WTC11 (cell line): ENCODE results near the gene MORC3. TPM values are rescaled to one million over a fixed set of nuclear protein-coding genes. Genes with fewer than 3 reads are reported as not detected.

Source experiments
- ATAC-seq: fragments of 200-7000 bp; cut with Tn5 transposase; 2 replicates; pipeline ENCODE4 v1.10.0; 2021; ENCODE audit warnings: mild to moderate bottlenecking, moderate library complexity
- CTCF ChIA-PET: fragments of 300-600 bp; sonication (Branson Sonifier 250); formaldehyde crosslinking; loops from one replicate; lab custom pipeline; 2021; ENCODE audit warnings: antibody characterized with exemption; lab: Charles Lee
- POLR2A ChIA-PET: fragments of 350-600 bp; sonication (Branson Sonifier 250); formaldehyde crosslinking; loops from one replicate; lab custom pipeline; 2021; ENCODE audit warnings: antibody characterized with exemption; lab: Charles Lee
- DNase-seq: peaks from one replicate; pipeline ENCODE4 v3.0.0; 2021; ENCODE audit warnings: low spot score
- H3K27ac Mint-ChIP-seq: 2 replicates; pipeline ENCODE4 v1.8.0; 2021; ENCODE audit warnings: mixed read lengths
- H3K27me3 Mint-ChIP-seq: 2 replicates; pipeline ENCODE4 v1.8.0; 2021; ENCODE audit warnings: low read depth, mild to moderate bottlenecking, moderate library complexity, mixed read lengths
- H3K36me3 Mint-ChIP-seq: 2 replicates; pipeline ENCODE4 v1.8.0; 2021; ENCODE audit warnings: mixed read lengths
- H3K4me1 Mint-ChIP-seq: 2 replicates; pipeline ENCODE4 v1.8.0; 2022; ENCODE audit warnings: mixed read lengths
- H3K4me3 Mint-ChIP-seq: 2 replicates; pipeline ENCODE4 v1.8.0; 2021; ENCODE audit warnings: mild to moderate bottlenecking, moderate library complexity, mixed read lengths
- H3K9me3 Mint-ChIP-seq: 2 replicates; pipeline ENCODE4 v1.8.0; 2021; ENCODE audit warnings: mixed read lengths
- ATF1 ChIP-seq: sonication (generic); formaldehyde crosslinking; IDR thresholded peaks from 2 replicates; pipeline ENCODE4 v1.8.1; 2023; ENCODE audit warnings: mild to moderate bottlenecking, moderate library complexity, missing genetic modification reagents
- CREM ChIP-seq: sonication (generic); formaldehyde crosslinking; IDR thresholded peaks from 2 replicates; pipeline ENCODE4 v1.8.1; 2022; ENCODE audit warnings: mild to moderate bottlenecking, missing genetic modification reagents, moderate library complexity
- ESRRA ChIP-seq: sonication (generic); formaldehyde crosslinking; IDR thresholded peaks from 2 replicates; pipeline ENCODE4 v1.8.1; 2022; ENCODE audit warnings: mild to moderate bottlenecking, missing genetic modification reagents, borderline replicate concordance
- ETV6 ChIP-seq: sonication (generic); formaldehyde crosslinking; IDR thresholded peaks from 2 replicates; pipeline ENCODE4 v1.8.1; 2022; ENCODE audit warnings: mild to moderate bottlenecking, missing genetic modification reagents
- GABPB1 ChIP-seq: sonication (generic); formaldehyde crosslinking; IDR thresholded peaks from 2 replicates; pipeline ENCODE4 v1.8.1; 2023; ENCODE audit warnings: mild to moderate bottlenecking, missing genetic modification reagents
- GRHL2 ChIP-seq: fragments of 250-450 bp; sonication (Bioruptor Pico); IDR thresholded peaks from 2 replicates; pipeline ENCODE4 v1.8.0; 2022; ENCODE audit warnings: mild to moderate bottlenecking, moderate library complexity; ENCODE audit not compliant: insufficient replicate concordance, severe bottlenecking
- IRF2 ChIP-seq: sonication (generic); formaldehyde crosslinking; IDR thresholded peaks from 2 replicates; pipeline ENCODE4 v1.8.0; 2022; ENCODE audit warnings: low read depth, missing genetic modification reagents, borderline replicate concordance
- MYBL2 ChIP-seq: sonication (generic); formaldehyde crosslinking; IDR thresholded peaks from 2 replicates; pipeline ENCODE4 v1.8.1; 2023; ENCODE audit warnings: mild to moderate bottlenecking, moderate library complexity, missing genetic modification reagents
- NFE2L1 ChIP-seq: sonication (generic); formaldehyde crosslinking; IDR thresholded peaks from 2 replicates; pipeline ENCODE4 v1.8.1; 2023; ENCODE audit warnings: missing genetic modification reagents
- NR1H2 ChIP-seq: sonication (generic); formaldehyde crosslinking; IDR thresholded peaks from 2 replicates; pipeline ENCODE4 v1.9.0; 2021; ENCODE audit warnings: mild to moderate bottlenecking, moderate library complexity, missing genetic modification reagents
- NR2C2 ChIP-seq: sonication (generic); formaldehyde crosslinking; IDR thresholded peaks from 2 replicates; pipeline ENCODE4 v1.8.0; 2022; ENCODE audit warnings: mild to moderate bottlenecking, missing genetic modification reagents
- OVOL2 ChIP-seq: fragments of 250-450 bp; sonication (Bioruptor Pico); IDR thresholded peaks from 2 replicates; pipeline ENCODE4 v1.9.0; 2021; ENCODE audit warnings: mild to moderate bottlenecking, borderline replicate concordance
- SMAD3 ChIP-seq: sonication (generic); formaldehyde crosslinking; IDR thresholded peaks from 2 replicates; pipeline ENCODE4 v1.8.0; 2022; ENCODE audit warnings: missing genetic modification reagents, mild to moderate bottlenecking, borderline replicate concordance
- SP1 ChIP-seq: sonication (generic); formaldehyde crosslinking; conservative IDR thresholded peaks from 2 replicates; pipeline ENCODE4 v1.8.1; 2022; ENCODE audit warnings: missing genetic modification reagents
- ZNF317 ChIP-seq: sonication (generic); formaldehyde crosslinking; IDR thresholded peaks from 2 replicates; pipeline ENCODE4 v1.8.1; 2023; ENCODE audit warnings: low read depth, mild to moderate bottlenecking, moderate library complexity, missing genetic modification reagents, borderline replicate concordance
- ZNF396 ChIP-seq: fragments of 250-450 bp; sonication (Bioruptor Pico); IDR thresholded peaks from 2 replicates; pipeline ENCODE4 v1.8.0; 2021; ENCODE audit warnings: mild to moderate bottlenecking, moderate library complexity, borderline replicate concordance
- ZNF425 ChIP-seq: fragments of 250-450 bp; sonication (Bioruptor Pico); conservative IDR thresholded peaks from 2 replicates; pipeline ENCODE4 v1.9.0; 2021; ENCODE audit warnings: mild to moderate bottlenecking
- ZNF512 ChIP-seq: sonication (generic); formaldehyde crosslinking; IDR thresholded peaks from 2 replicates; pipeline ENCODE4 v1.8.1; 2022; ENCODE audit warnings: missing genetic modification reagents, borderline replicate concordance
- ZSCAN18 ChIP-seq: fragments of 250-450 bp; sonication (Bioruptor Pico); IDR thresholded peaks from 2 replicates; pipeline ENCODE4 v2.1.2; 2022; ENCODE audit warnings: mild to moderate bottlenecking, moderate library complexity
- total RNA-seq: library from RNA; stranded (reverse); gene quantifications from 3 replicates; pipeline ENCODE4 v1.2.3, GENCODE V29; 2021
- TF ChIP-seq, protein P1 (sequence below): sonication (generic); formaldehyde crosslinking; IDR thresholded peaks from 2 replicates; pipeline ENCODE4 v1.8.0; 2023; ENCODE audit warnings: mild to moderate bottlenecking, missing genetic modification reagents
- TF ChIP-seq, protein P2 (sequence below): sonication (generic); formaldehyde crosslinking; IDR thresholded peaks from 2 replicates; pipeline ENCODE4 v1.8.0; 2022; ENCODE audit warnings: mild to moderate bottlenecking, missing genetic modification reagents
- TF ChIP-seq, protein P3 (sequence below): fragments of 200-600 bp; IDR thresholded peaks from 2 replicates; pipeline ENCODE4 v1.8.0; 2022; ENCODE audit warnings: antibody characterized with exemption
- TF ChIP-seq, protein P4 (sequence below): sonication (generic); formaldehyde crosslinking; IDR thresholded peaks from 2 replicates; pipeline ENCODE4 v1.8.0; 2023; ENCODE audit warnings: missing genetic modification reagents

The MORC3 gene
- total RNA-seq, 1 experiment from 2014 or later = 15.9 TPM

- peaks cover 19% of the 10 kb centered on the region for H3K36me3 Mint-ChIP-seq
- ChIA-PET CTCF (interaction anchor here (0.6 to 1.3 kb wide), 4 partner anchors 11 to 251 kb away, joined by 3 to 6 read pairs (median 4); no protein-coding TSS in a partner anchor), POLR2A (interaction anchor here (0.7 kb wide), 1 partner anchor 41 kb away, joined by 6 read pairs; no protein-coding TSS in a partner anchor)
- 0 out of 2 replicates have a peak overlapping the region, but pooled peaks have one; percentile 7 for H3K27ac Mint-ChIP-seq
- ATAC-seq = no peak
- H3K4me1 Mint-ChIP-seq = no peaks in the 10 kb centered on the region
- H3K27me3 Mint-ChIP-seq = no peaks in the 10 kb centered on the region
- no peak overlapping the region for H3K4me3 Mint-ChIP-seq
- no peaks in the 10 kb centered on the region for H3K9me3 Mint-ChIP-seq
- no peak for DNase-seq
- TF ChIP-seq GRHL2 (no peak), ZNF317 (CRISPR knock-in tag) (no peak), ZNF425 (CRISPR knock-in tag) (no peak), ETV6 (CRISPR knock-in tag) (no peak), SP1 (CRISPR knock-in tag) (no peak), OVOL2 (CRISPR knock-in tag) (no peak), ZNF512 (CRISPR knock-in tag) (no peak), NR2C2 (CRISPR knock-in tag) (no peak), ZNF396 (CRISPR knock-in tag) (no peak), CREM (no peak)
- TF ChIP-seq, protein P1, sequence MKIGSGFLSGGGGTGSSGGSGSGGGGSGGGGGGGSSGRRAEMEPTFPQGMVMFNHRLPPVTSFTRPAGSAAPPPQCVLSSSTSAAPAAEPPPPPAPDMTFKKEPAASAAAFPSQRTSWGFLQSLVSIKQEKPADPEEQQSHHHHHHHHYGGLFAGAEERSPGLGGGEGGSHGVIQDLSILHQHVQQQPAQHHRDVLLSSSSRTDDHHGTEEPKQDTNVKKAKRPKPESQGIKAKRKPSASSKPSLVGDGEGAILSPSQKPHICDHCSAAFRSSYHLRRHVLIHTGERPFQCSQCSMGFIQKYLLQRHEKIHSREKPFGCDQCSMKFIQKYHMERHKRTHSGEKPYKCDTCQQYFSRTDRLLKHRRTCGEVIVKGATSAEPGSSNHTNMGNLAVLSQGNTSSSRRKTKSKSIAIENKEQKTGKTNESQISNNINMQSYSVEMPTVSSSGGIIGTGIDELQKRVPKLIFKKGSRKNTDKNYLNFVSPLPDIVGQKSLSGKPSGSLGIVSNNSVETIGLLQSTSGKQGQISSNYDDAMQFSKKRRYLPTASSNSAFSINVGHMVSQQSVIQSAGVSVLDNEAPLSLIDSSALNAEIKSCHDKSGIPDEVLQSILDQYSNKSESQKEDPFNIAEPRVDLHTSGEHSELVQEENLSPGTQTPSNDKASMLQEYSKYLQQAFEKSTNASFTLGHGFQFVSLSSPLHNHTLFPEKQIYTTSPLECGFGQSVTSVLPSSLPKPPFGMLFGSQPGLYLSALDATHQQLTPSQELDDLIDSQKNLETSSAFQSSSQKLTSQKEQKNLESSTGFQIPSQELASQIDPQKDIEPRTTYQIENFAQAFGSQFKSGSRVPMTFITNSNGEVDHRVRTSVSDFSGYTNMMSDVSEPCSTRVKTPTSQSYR (CRISPR knock-in tag) = no peak
Measured at GRCh38 chr21:36379251-36379650, 59.3 kb downstream of the MORC3 start.

- POLR2A ChIA-PET = no interaction called here
- peaks cover 5% of the 10 kb centered on the region for H3K4me1 Mint-ChIP-seq
- H3K4me3 Mint-ChIP-seq = no peak overlapping the region
- DNase-seq (no peak), ATAC-seq (no peak)
- H3K36me3 Mint-ChIP-seq = peaks cover 12% of the 10 kb centered on the region
- no peaks in the 10 kb centered on the region; the same call in 1 of the 2 replicates for H3K27me3 Mint-ChIP-seq
- H3K27ac Mint-ChIP-seq = no peak overlapping the region
- H3K9me3 Mint-ChIP-seq = no peaks in the 10 kb centered on the region
- CTCF ChIA-PET = interaction anchor here (0.7 kb wide), 1 partner anchor 77 kb away, joined by 4 read pairs; no protein-coding TSS in a partner anchor
- TF ChIP-seq NR1H2 (no peak), NFE2L1 (no peak), ATF1 (CRISPR knock-in tag) (no peak), IRF2 (CRISPR knock-in tag) (no peak), GABPB1 (CRISPR knock-in tag) (no peak), ESRRA (no peak), ZSCAN18 (no peak), SMAD3 (CRISPR knock-in tag) (no peak), MYBL2 (CRISPR knock-in tag) (no peak)
- TF ChIP-seq, protein P2, sequence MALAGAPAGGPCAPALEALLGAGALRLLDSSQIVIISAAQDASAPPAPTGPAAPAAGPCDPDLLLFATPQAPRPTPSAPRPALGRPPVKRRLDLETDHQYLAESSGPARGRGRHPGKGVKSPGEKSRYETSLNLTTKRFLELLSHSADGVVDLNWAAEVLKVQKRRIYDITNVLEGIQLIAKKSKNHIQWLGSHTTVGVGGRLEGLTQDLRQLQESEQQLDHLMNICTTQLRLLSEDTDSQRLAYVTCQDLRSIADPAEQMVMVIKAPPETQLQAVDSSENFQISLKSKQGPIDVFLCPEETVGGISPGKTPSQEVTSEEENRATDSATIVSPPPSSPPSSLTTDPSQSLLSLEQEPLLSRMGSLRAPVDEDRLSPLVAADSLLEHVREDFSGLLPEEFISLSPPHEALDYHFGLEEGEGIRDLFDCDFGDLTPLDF (CRISPR knock-in tag) = no peak
- TF ChIP-seq, protein P3, sequence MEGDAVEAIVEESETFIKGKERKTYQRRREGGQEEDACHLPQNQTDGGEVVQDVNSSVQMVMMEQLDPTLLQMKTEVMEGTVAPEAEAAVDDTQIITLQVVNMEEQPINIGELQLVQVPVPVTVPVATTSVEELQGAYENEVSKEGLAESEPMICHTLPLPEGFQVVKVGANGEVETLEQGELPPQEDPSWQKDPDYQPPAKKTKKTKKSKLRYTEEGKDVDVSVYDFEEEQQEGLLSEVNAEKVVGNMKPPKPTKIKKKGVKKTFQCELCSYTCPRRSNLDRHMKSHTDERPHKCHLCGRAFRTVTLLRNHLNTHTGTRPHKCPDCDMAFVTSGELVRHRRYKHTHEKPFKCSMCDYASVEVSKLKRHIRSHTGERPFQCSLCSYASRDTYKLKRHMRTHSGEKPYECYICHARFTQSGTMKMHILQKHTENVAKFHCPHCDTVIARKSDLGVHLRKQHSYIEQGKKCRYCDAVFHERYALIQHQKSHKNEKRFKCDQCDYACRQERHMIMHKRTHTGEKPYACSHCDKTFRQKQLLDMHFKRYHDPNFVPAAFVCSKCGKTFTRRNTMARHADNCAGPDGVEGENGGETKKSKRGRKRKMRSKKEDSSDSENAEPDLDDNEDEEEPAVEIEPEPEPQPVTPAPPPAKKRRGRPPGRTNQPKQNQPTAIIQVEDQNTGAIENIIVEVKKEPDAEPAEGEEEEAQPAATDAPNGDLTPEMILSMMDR = no peak
- TF ChIP-seq, protein P4, sequence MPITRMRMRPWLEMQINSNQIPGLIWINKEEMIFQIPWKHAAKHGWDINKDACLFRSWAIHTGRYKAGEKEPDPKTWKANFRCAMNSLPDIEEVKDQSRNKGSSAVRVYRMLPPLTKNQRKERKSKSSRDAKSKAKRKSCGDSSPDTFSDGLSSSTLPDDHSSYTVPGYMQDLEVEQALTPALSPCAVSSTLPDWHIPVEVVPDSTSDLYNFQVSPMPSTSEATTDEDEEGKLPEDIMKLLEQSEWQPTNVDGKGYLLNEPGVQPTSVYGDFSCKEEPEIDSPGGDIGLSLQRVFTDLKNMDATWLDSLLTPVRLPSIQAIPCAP (CRISPR knock-in tag) = no peak
Measured at GRCh38 chr21:36381841-36382589, 62.0 kb downstream of the MORC3 start.
